Large intestine (tissue), 3 donors: ENCODE data around the gene GZMB. TPM values are rescaled to one million over a fixed set of nuclear protein-coding genes. Genes with fewer than 3 reads are reported as not detected.
"Not testable (repeated sequence)": the region's sequence is repeated elsewhere in the genome, so short reads cannot be mapped to it uniquely, and the experiment has no call there.

ENCODE experiments used
- DNase-seq, 2 donors: peaks; one replicate each; pipeline versions ENCODE4 v3.0.0 to v3.0.0-alpha.2; 2013
- H3K27ac ChIP-seq: one replicate; pipeline ENCODE4 v1.5.1; 2013; ENCODE audit warnings: low read length
- H3K27me3 ChIP-seq: 2 replicates; pipeline ENCODE4 v1.6.1; 2013; ENCODE audit warnings: low read length; ENCODE audit not compliant: control insufficient read depth, insufficient read depth
- H3K36me3 ChIP-seq: 2 replicates; pipeline ENCODE4 v1.6.1; 2013; ENCODE audit warnings: low read length; ENCODE audit not compliant: control insufficient read depth, insufficient read depth
- H3K4me1 ChIP-seq: one replicate; pipeline ENCODE4 v1.6.1; 2013; ENCODE audit warnings: low read length; ENCODE audit not compliant: control insufficient read depth, insufficient read depth
- H3K4me3 ChIP-seq: one replicate; pipeline ENCODE4 v1.5.1; 2013; ENCODE audit warnings: low read length
- H3K9me3 ChIP-seq: one replicate; pipeline ENCODE4 v1.6.1; 2013; ENCODE audit warnings: mild to moderate bottlenecking, low read depth, low read length, moderate library complexity; ENCODE audit not compliant: control insufficient read depth
- WGBS: methylation state at CpG from one replicate; pipeline ENCODE4 v1.1.5; 2013; ENCODE audit warnings: low lambda C conversion rate; ENCODE audit not compliant: insufficient coverage; 5-methylcytosine and 5-hydroxymethylcytosine counted together
- polyA plus RNA-seq: library from polyadenylated mRNA; unstranded; fragments of 120-200 nt; gene quantifications from one replicate; pipeline ENCODE4 v1.2.1, GENCODE V29; 2013

Gene GZMB
- polyA plus RNA-seq, 1 donor: 1.3 TPM

GRCh38 chr14:24607081-24607480 lies 26.9 kb downstream of the GZMB start:
- Histone ChIP-seq H3K27ac (no peak overlapping the region), H3K4me1 (peaks cover 19% of the 10 kb centered on the region), H3K4me3 (no peak overlapping the region), H3K36me3 (no peaks in the 10 kb centered on the region), H3K9me3 (no peaks in the 10 kb centered on the region), H3K27me3 (no peaks in the 10 kb centered on the region)
- WGBS: no CpG with 5 or more reads among the region's 4 CpGs
- peak in 1 of 2 donors; percentile 27 for DNase-seq

- peaks cover 19% of the 10 kb centered on the region for H3K4me1 ChIP-seq
- H3K9me3 ChIP-seq: no peaks in the 10 kb centered on the region
- no peaks in the 10 kb centered on the region for H3K36me3 ChIP-seq
- H3K4me3 ChIP-seq: no peak overlapping the region
- DNase-seq: no peak
- WGBS: no CpG with 5 or more reads among the region's 3 CpGs
- no peaks in the 10 kb centered on the region for H3K27me3 ChIP-seq
- no peak overlapping the region for H3K27ac ChIP-seq
These were observed 27.7 kb downstream of the GZMB start for GRCh38 chr14:24606297-24606696.

GRCh38 chr14:24605435-24606190 lies 28.4 kb downstream of the GZMB start:
- Histone ChIP-seq H3K4me1 (peaks cover 19% of the 10 kb centered on the region), H3K9me3 (no peaks in the 10 kb centered on the region), H3K27ac (no peak overlapping the region), H3K27me3 (no peaks in the 10 kb centered on the region), H3K36me3 (no peaks in the 10 kb centered on the region), H3K4me3 (no peak overlapping the region)
- no CpG with 5 or more reads among the region's 3 CpGs for WGBS
- peak in 1 of 2 donors; percentile 12 for DNase-seq

GRCh38 chr14:24597403-24597802 lies 36.6 kb downstream of the GZMB start:
- Histone ChIP-seq H3K27ac (no peak overlapping the region), H3K27me3 (no peaks in the 10 kb centered on the region), H3K4me3 (no peak overlapping the region), H3K4me1 (no peaks in the 10 kb centered on the region), H3K9me3 (peaks cover 8% of the 10 kb centered on the region), H3K36me3 (no peaks in the 10 kb centered on the region)
- DNase-seq: no peak

- Histone ChIP-seq H3K27ac (no peak overlapping the region), H3K4me3 (no peak overlapping the region), H3K4me1 (no peaks in the 10 kb centered on the region), H3K27me3 (no peaks in the 10 kb centered on the region), H3K36me3 (no peaks in the 10 kb centered on the region), H3K9me3 (peaks cover 8% of the 10 kb centered on the region)
- no peak for DNase-seq
- 60% methylated on average over 1 of the region's 3 CpGs for WGBS
These were observed 38.7 kb downstream of the GZMB start for GRCh38 chr14:24595073-24595808.

GRCh38 chr14:24591004-24591403 lies 43.0 kb downstream of the GZMB start:
- not testable (repeated sequence) for H3K27me3 ChIP-seq, H3K36me3 ChIP-seq, H3K4me3 ChIP-seq, DNase-seq, H3K4me1 ChIP-seq, H3K9me3 ChIP-seq, H3K27ac ChIP-seq
- WGBS: 79% methylated on average over 2 of the region's 2 CpGs

GRCh38 chr14:24584402-24584801 lies 49.6 kb downstream of the GZMB start:
- H3K9me3 ChIP-seq, H3K27ac ChIP-seq, H3K36me3 ChIP-seq, H3K4me1 ChIP-seq, H3K27me3 ChIP-seq, H3K4me3 ChIP-seq, DNase-seq: not testable (repeated sequence)
- WGBS: no CpG with 5 or more reads among the region's 3 CpGs

Other genes with a start within 250 kb of the GZMB start
- gene NYNRIN, start 235.2 kb downstream of the GZMB start, polyA plus RNA-seq: 54.4 TPM
- 5.6 TPM for gene CBLN3, start 204.5 kb downstream of the GZMB start, polyA plus RNA-seq
- gene KHNYN, start 204.2 kb downstream of the GZMB start, polyA plus RNA-seq: 73.5 TPM
- 44.4 TPM for gene SDR39U1, start 191.4 kb downstream of the GZMB start, polyA plus RNA-seq
- gene CMA1, start 125.9 kb downstream of the GZMB start, polyA plus RNA-seq: not detected
- 0.18 TPM for gene CTSG, start 57.9 kb downstream of the GZMB start, polyA plus RNA-seq
- 0.70 TPM for gene GZMH, start 24.5 kb downstream of the GZMB start, polyA plus RNA-seq